Sigmoid colon (tissue), 7 donors: ENCODE results near the gene ADD1. TPM values are rescaled to one million over a fixed set of nuclear protein-coding genes. Genes with fewer than 3 reads are reported as not detected.
A peak's percentile ranks its signal among the peaks of the same experiment; 100 is the strongest.
"Not testable (repeated sequence)": the region's sequence is repeated elsewhere in the genome, so short reads cannot be mapped to it uniquely, and the experiment has no call there.

Experiments used
- DNase-seq: peaks from one replicate; pipeline ENCODE4 v3.0.0-alpha.2; 2019
- H3K27ac ChIP-seq, 4 donors: fragments of 200-600 bp; sonication (generic); one replicate each; pipeline ENCODE4 v1.5.1; 2016 to 2019; ENCODE audit warnings: mild to moderate bottlenecking in 1 of 4
- H3K27me3 ChIP-seq, 3 donors: fragments of 200-600 bp; sonication (generic); one replicate each; pipeline ENCODE4 v1.5.1; 2019; ENCODE audit warnings: mild to moderate bottlenecking in 1 of 3
- H3K36me3 ChIP-seq, 4 donors: fragments of 200-600 bp; sonication (generic); one replicate each; pipeline ENCODE4 v1.5.1; 2016 to 2019
- H3K4me1 ChIP-seq, 4 donors: fragments of 200-600 bp; sonication (generic); one replicate each; pipeline ENCODE4 v1.5.1; 2017 to 2019
- H3K4me3 ChIP-seq, 4 donors: fragments of 200-600 bp; sonication (generic); one replicate each; pipeline ENCODE4 v1.5.1; 2017 to 2019; ENCODE audit warnings: mild to moderate bottlenecking in 2 of 4, moderate library complexity in 1 of 4
- H3K9me3 ChIP-seq, 4 donors: fragments of 200-600 bp in 3 of 4; sonication (generic) in 3 of 4; one replicate each; pipeline versions ENCODE4 v1.5.1 to v1.6.1; 2013 to 2019
- CTCF ChIP-seq, 4 experiments: fragments of 450-650 bp in 3 of 4; fragments of 200-600 bp in 1 of 4; IDR thresholded peaks; one replicate each; pipeline ENCODE4 v1.5.1; 2016 to 2019; ENCODE audit warnings: antibody characterized with exemption in 4 of 4, mild to moderate bottlenecking in 3 of 4, moderate library complexity in 2 of 4
- EP300 ChIP-seq, 4 donors: sonication (generic); formaldehyde crosslinking; IDR thresholded peaks; one replicate each; pipeline ENCODE4 v1.6.1; 2017; ENCODE audit warnings: antibody characterized with exemption in 4 of 4
- POLR2A ChIP-seq, 2 donors: fragments of 450-650 bp; IDR thresholded peaks; one replicate each; pipeline ENCODE4 v1.6.1; 2016; ENCODE audit warnings: antibody characterized with exemption in 2 of 2, mild to moderate bottlenecking in 2 of 2, moderate library complexity in 2 of 2
- POLR2AphosphoS5 ChIP-seq, 4 donors: sonication (generic); formaldehyde crosslinking; IDR thresholded peaks; one replicate each; pipeline ENCODE4 v1.6.1; 2017; ENCODE audit warnings: antibody characterized with exemption in 4 of 4
- WGBS, 2 donors: extraction: QIAGEN DNeasy Blood & Tissue Kit; methylation state at CpG; one replicate each; pipeline ENCODE4 v1.1.7; 2013; 5-methylcytosine and 5-hydroxymethylcytosine counted together
- intact Hi-C: fragments of 100-400 bp; cut with DNase I; formaldehyde crosslinking; loops from one replicate; pipeline ENCODE4 v1.15.1; 2023
- polyA plus RNA-seq, 3 donors: library from polyadenylated mRNA; stranded (reverse); fragments of 200-250 nt; gene quantifications; one replicate each; pipeline ENCODE4 v1.2.3, GENCODE V29; 2013
- total RNA-seq, 4 donors: library from RNA; depleted of rRNA; stranded (reverse); fragments of >200 nt; gene quantifications; one replicate each; pipeline ENCODE4 v1.1.0, GENCODE V29; 2016
- donor health status: healthy with polysubstance abuse.
- donor health status: Bipolar disorder and iron deficiency.
- donor health status: healthy.

The ADD1 gene
- total and polyA plus RNA-seq, 7 donors, result 113 to 378 (median 166) TPM

GRCh38 chr4:2935762-2936743 is 92.4 kb downstream of the ADD1 start:
- TF ChIP-seq CTCF (IDR thresholded peaks at IDR 0.05), result no peak
- TF ChIP-seq EP300 (IDR thresholded peaks at IDR 0.05), result no peak
- no peak for TF ChIP-seq POLR2AphosphoS5 (IDR thresholded peaks at IDR 0.05)
- TF ChIP-seq POLR2A (IDR thresholded peaks at IDR 0.05), result no peak
- peak overlapping the region; percentile 85 to 97 (median 88) for H3K4me3 ChIP-seq
- WGBS, 2 donors, result 73 to 74% methylated on average over 20 of the region's 20 CpGs
- no peaks in the 10 kb centered on the region for H3K9me3 ChIP-seq
- H3K27ac ChIP-seq, result peak overlapping the region; percentile 91 to 94 (median 92)
- H3K4me1 ChIP-seq, result peaks cover 0 to 47% (median 34%) of the 10 kb centered on the region in 4 donors
- H3K36me3 ChIP-seq, result peaks cover 13 to 43% (median 26%) of the 10 kb centered on the region in 4 donors
- peak; percentile 56 for DNase-seq
- H3K27me3 ChIP-seq, result no peaks in the 10 kb centered on the region
- intact Hi-C loops, result loop anchor here (2.0 kb wide), 1 partner anchor 171 kb away; no protein-coding TSS in a partner anchor

- DNase-seq, result peak; percentile 58
- H3K27me3 ChIP-seq, result no peaks in the 10 kb centered on the region
- no peaks in the 10 kb centered on the region for H3K9me3 ChIP-seq
- intact Hi-C loops, result no loop called here
- peaks cover 13 to 46% (median 32%) of the 10 kb centered on the region in 4 donors for H3K36me3 ChIP-seq
- TF ChIP-seq CTCF (IDR thresholded peaks at IDR 0.05), result no peak
- TF ChIP-seq POLR2AphosphoS5 (IDR thresholded peaks at IDR 0.05), result no peak
- TF ChIP-seq POLR2A (IDR thresholded peaks at IDR 0.05), result no peak
- TF ChIP-seq EP300 (IDR thresholded peaks at IDR 0.05), result no peak
- 80 to 85% methylated on average over 6 of the region's 6 CpGs for whole genome bisulfite sequencing, 2 donors
- no peak overlapping the region for H3K27ac ChIP-seq
- H3K4me3 ChIP-seq, result no peak overlapping the region
- H3K4me1 ChIP-seq, result peaks cover 0 to 40% (median 29%) of the 10 kb centered on the region in 4 donors
These were observed 93.1 kb downstream of the ADD1 start for GRCh38 chr4:2936773-2937145.

- TF ChIP-seq POLR2A (IDR thresholded peaks at IDR 0.05), result no peak
- no peak for TF ChIP-seq POLR2AphosphoS5 (IDR thresholded peaks at IDR 0.05)
- no peak for TF ChIP-seq CTCF (IDR thresholded peaks at IDR 0.05)
- no peak for TF ChIP-seq EP300 (IDR thresholded peaks at IDR 0.05)
- Histone ChIP-seq H3K4me1 (peaks cover 0 to 36% (median 29%) of the 10 kb centered on the region in 4 donors), H3K36me3 (peaks cover 13 to 52% (median 36%) of the 10 kb centered on the region in 4 donors), H3K27ac (no peak overlapping the region), H3K9me3 (no peaks in the 10 kb centered on the region), H3K27me3 (no peaks in the 10 kb centered on the region), H3K4me3 (no peak overlapping the region)
- peak; percentile 66 for DNase-seq
- 76 to 79% methylated on average over 23 of the region's 23 CpGs for WGBS, 2 donors
- intact Hi-C loops, result no loop called here
These were observed 93.7 kb downstream of the ADD1 start for GRCh38 chr4:2937146-2937857.

- peak; percentile 53 for DNase-seq
- Histone ChIP-seq H3K27me3 (no peaks in the 10 kb centered on the region), H3K27ac (no peak overlapping the region), H3K4me3 (no peak overlapping the region), H3K4me1 (peaks cover 0 to 33% (median 25%) of the 10 kb centered on the region in 4 donors), H3K36me3 (peaks cover 13 to 59% (median 43%) of the 10 kb centered on the region in 4 donors), H3K9me3 (no peaks in the 10 kb centered on the region)
- intact Hi-C loops, result no loop called here
- TF ChIP-seq CTCF (IDR thresholded peaks at IDR 0.05) (no peak), POLR2AphosphoS5 (IDR thresholded peaks at IDR 0.05) (no peak), EP300 (IDR thresholded peaks at IDR 0.05) (no peak), POLR2A (IDR thresholded peaks at IDR 0.05) (no peak)
- 85 to 87% methylated on average over 12 of the region's 12 CpGs for WGBS, 2 donors
These were observed 94.3 kb downstream of the ADD1 start for GRCh38 chr4:2937986-2938385.

GRCh38 chr4:2938411-2938810 is 94.8 kb downstream of the ADD1 start:
- 93 to 94% methylated on average over 10 of the region's 10 CpGs for WGBS, 2 donors
- H3K36me3 ChIP-seq, result peaks cover 13 to 63% (median 47%) of the 10 kb centered on the region in 4 donors
- H3K4me1 ChIP-seq, result peaks cover 0 to 29% (median 21%) of the 10 kb centered on the region in 4 donors
- H3K4me3 ChIP-seq, H3K9me3 ChIP-seq, H3K27ac ChIP-seq, intact Hi-C loops, H3K27me3 ChIP-seq: not testable (repeated sequence)
- peak; percentile 52 for DNase-seq
